Caco-2 (cell line): ENCODE measurements around the gene ATP1A3. TPM values are rescaled to one million over a fixed set of nuclear protein-coding genes. Genes with fewer than 3 reads are reported as not detected.

Experiments used
- BruUV-seq: library from RNA; stranded (reverse); fragments of 400-500 nt; replicated peaks from 2 replicates; lab custom pipeline; 2021; lab: Mats Ljungman, UMichigan
- CTCF ChIA-PET: fragments of 300-600 bp; sonication (Branson Sonifier 250); formaldehyde crosslinking; loops from one replicate; lab custom pipeline; 2022; ENCODE audit warnings: antibody characterized with exemption; lab: Charles Lee
- POLR2A ChIA-PET: fragments of 300-600 bp; sonication (Branson Sonifier 250); formaldehyde crosslinking; loops from one replicate; lab custom pipeline; 2022; ENCODE audit warnings: antibody characterized with exemption; lab: Charles Lee
- DNase-seq, 2 experiments: peaks; one replicate each; pipeline versions ENCODE4 v3.0.0 to v3.0.0-alpha.2; 2020 to 2022
- H3K27me3 ChIP-seq: replicated peaks from 2 replicates; pipeline ENCODE4 v1.6.0; 2011; ENCODE audit warnings: low read length; ENCODE audit not compliant: control insufficient read depth, insufficient read depth
- H3K36me3 ChIP-seq: 2 replicates; pipeline ENCODE4 v1.5.1; 2011; ENCODE audit warnings: low read length; ENCODE audit not compliant: control insufficient read depth, insufficient read depth
- H3K4me1 ChIP-seq: fragments of 250-450 bp; sonication (Bioruptor Pico); 2 replicates; pipeline ENCODE4 v1.5.1; 2020; ENCODE audit warnings: mild to moderate bottlenecking
- H3K4me3 ChIP-seq: 2 replicates; pipeline ENCODE4 v1.5.1; 2011; ENCODE audit warnings: low read depth, mild to moderate bottlenecking, control low read depth, low read length
- H3K9me3 ChIP-seq: fragments of 250-450 bp; sonication (Bioruptor Pico); 2 replicates; pipeline ENCODE4 v1.5.1; 2020; ENCODE audit warnings: mild to moderate bottlenecking, moderate library complexity
- H3K27ac Mint-ChIP-seq: one replicate; pipeline ENCODE4 v1.8.0; 2022; ENCODE audit warnings: mixed read lengths; ENCODE audit not compliant: unreplicated experiment
- H3K27me3 Mint-ChIP-seq: one replicate; pipeline ENCODE4 v1.8.0; 2022; ENCODE audit warnings: mixed read lengths; ENCODE audit not compliant: insufficient read depth, unreplicated experiment
- H3K36me3 Mint-ChIP-seq: one replicate; pipeline ENCODE4 v1.8.0; 2022; ENCODE audit warnings: mild to moderate bottlenecking, mixed read lengths; ENCODE audit not compliant: insufficient read depth, unreplicated experiment
- H3K4me1 Mint-ChIP-seq: one replicate; pipeline ENCODE4 v1.8.0; 2022; ENCODE audit warnings: low read depth, mixed read lengths; ENCODE audit not compliant: unreplicated experiment
- H3K4me3 Mint-ChIP-seq: one replicate; pipeline ENCODE4 v1.8.0; 2022; ENCODE audit warnings: mild to moderate bottlenecking, moderate library complexity, mixed read lengths; ENCODE audit not compliant: unreplicated experiment
- H3K9me3 Mint-ChIP-seq: one replicate; pipeline ENCODE4 v1.8.0; 2022; ENCODE audit warnings: mixed read lengths; ENCODE audit not compliant: unreplicated experiment
- CTCF ChIP-seq, 2 experiments: fragments of 200-600 bp in 1 of 2; IDR thresholded peaks; 1 replicate in 1 of 2; 2 replicates in 1 of 2; pipeline versions ENCODE4 v1.5.1 to v1.8.0; 2011 to 2022; ENCODE audit warnings: antibody characterized with exemption in 1 of 2, control low read depth in 1 of 2, inconsistent platforms in 1 of 2, low read depth in 1 of 2, low read length in 1 of 2, mild to moderate bottlenecking in 1 of 2, moderate library complexity in 1 of 2; ENCODE audit not compliant: insufficient read depth in 1 of 2, severe bottlenecking in 1 of 2, unreplicated experiment in 1 of 2
- intact Hi-C: fragments of 100-400 bp; cut with micrococcal nuclease; formaldehyde crosslinking; loops from one replicate; pipeline ENCODE4 v1.10.0; 2022; ENCODE audit not compliant: unreplicated experiment
- total RNA-seq: library from RNA; stranded (reverse); gene quantifications from 2 replicates; pipeline ENCODE4 v1.2.3, GENCODE V29; 2022

Gene ATP1A3
- total RNA-seq, 1 experiment from 2014 or later, result 0.54 TPM

- peaks cover 13% of the 10 kb centered on the region for H3K36me3 Mint-ChIP-seq
- BruUV-seq, result no TSS peak
- DNase-seq, result no peak
- ChIA-PET CTCF (no interaction called here), POLR2A (no interaction called here)
- no peaks in the 10 kb centered on the region for H3K36me3 ChIP-seq
- peaks cover 14% of the 10 kb centered on the region for H3K4me1 ChIP-seq
- no peaks in the 10 kb centered on the region for H3K27me3 ChIP-seq
- intact Hi-C loops, result no loop called here
- H3K9me3 ChIP-seq, result no peaks in the 10 kb centered on the region
- H3K9me3 Mint-ChIP-seq, result no peaks in the 10 kb centered on the region
- no peak for TF ChIP-seq CTCF (IDR thresholded peaks at IDR 0.05; ENCODE audit: insufficient read depth in 1 of 2, low read depth in 1 of 2, low read length in 1 of 2, severe bottlenecking in 1 of 2, unreplicated experiment in 1 of 2)
- H3K4me3 Mint-ChIP-seq, result no peak overlapping the region
- peaks cover 13% of the 10 kb centered on the region for H3K4me1 Mint-ChIP-seq
- no peak overlapping the region for H3K27ac Mint-ChIP-seq
- H3K27me3 Mint-ChIP-seq, result no peaks in the 10 kb centered on the region
- no peak overlapping the region for H3K4me3 ChIP-seq
Measured at GRCh38 chr19:41955521-41955920, 38.5 kb downstream of the ATP1A3 start.

GRCh38 chr19:41951686-41952172, 42.3 kb downstream of the ATP1A3 start:
- Mint-ChIP-seq H3K4me1 (no peaks in the 10 kb centered on the region), H3K9me3 (no peaks in the 10 kb centered on the region), H3K4me3 (no peak overlapping the region), H3K27ac (no peak overlapping the region), H3K27me3 (no peaks in the 10 kb centered on the region), H3K36me3 (peaks cover 6% of the 10 kb centered on the region)
- ChIA-PET CTCF (interaction anchor here (1.8 kb wide), 1 partner anchor 78 kb away, joined by 5 read pairs; no protein-coding TSS in a partner anchor), POLR2A (interaction anchor here (0.7 kb wide), 1 partner anchor 67 kb away, joined by 4 read pairs; no protein-coding TSS in a partner anchor)
- Histone ChIP-seq H3K27me3 (no peaks in the 10 kb centered on the region), H3K9me3 (no peaks in the 10 kb centered on the region), H3K36me3 (no peaks in the 10 kb centered on the region), H3K4me3 (no peak overlapping the region), H3K4me1 (no peaks in the 10 kb centered on the region)
- intact Hi-C loops, result loop anchor here (1.0 kb wide), 4 partner anchors 16 to 92 kb away; no protein-coding TSS in a partner anchor
- peak; percentile 98 to 99 for TF ChIP-seq CTCF (IDR thresholded peaks at IDR 0.05; ENCODE audit: insufficient read depth in 1 of 2, low read depth in 1 of 2, low read length in 1 of 2, severe bottlenecking in 1 of 2, unreplicated experiment in 1 of 2)
- DNase-seq, result peak; percentile 84 to 89
- BruUV-seq, result no TSS peak

GRCh38 chr19:41947091-41947490, 46.9 kb downstream of the ATP1A3 start:
- no TSS peak for BruUV-seq
- Mint-ChIP-seq H3K27me3 (no peaks in the 10 kb centered on the region), H3K36me3 (peaks cover 6% of the 10 kb centered on the region), H3K9me3 (no peaks in the 10 kb centered on the region), H3K4me1 (no peaks in the 10 kb centered on the region), H3K27ac (no peak overlapping the region), H3K4me3 (no peak overlapping the region)
- POLR2A ChIA-PET, result no interaction called here
- Histone ChIP-seq H3K36me3 (no peaks in the 10 kb centered on the region), H3K4me1 (no peaks in the 10 kb centered on the region), H3K9me3 (no peaks in the 10 kb centered on the region), H3K4me3 (no peak overlapping the region), H3K27me3 (no peaks in the 10 kb centered on the region)
- intact Hi-C loops, result no loop called here
- CTCF ChIA-PET, result no interaction called here
- DNase-seq, result no peak
- no peak for TF ChIP-seq CTCF (IDR thresholded peaks at IDR 0.05; ENCODE audit: insufficient read depth in 1 of 2, low read depth in 1 of 2, low read length in 1 of 2, severe bottlenecking in 1 of 2, unreplicated experiment in 1 of 2)
